ENCODE data around the gene EPHA8. TPM values are rescaled to one million over a fixed set of nuclear protein-coding genes. Genes with fewer than 3 reads are reported as not detected.

Gene EPHA8
- total RNA-seq, 4 donors from 2014 or later: not detected

DNA sequence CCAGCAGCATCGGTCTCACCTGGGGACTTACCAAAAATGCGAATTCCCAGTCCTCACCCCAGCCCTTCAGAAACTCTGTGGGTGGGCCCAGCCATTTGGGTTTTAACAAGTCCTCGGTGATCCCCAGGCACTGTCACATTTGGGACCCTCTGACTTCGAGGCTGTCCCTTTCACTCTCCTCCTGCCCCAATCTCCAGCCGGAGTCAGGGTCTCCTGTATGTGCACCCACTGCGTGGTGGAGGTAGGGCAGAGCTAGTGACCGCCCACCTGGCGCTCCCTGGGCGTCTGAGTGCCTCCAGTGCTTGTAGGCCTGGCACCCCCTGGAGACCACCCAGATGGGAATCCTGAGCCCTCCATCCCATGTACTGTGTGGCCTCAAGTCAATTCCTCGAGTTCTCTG is 31.1 kb downstream of the EPHA8 start:
- no peak for DNase-seq (ENCODE audit: extremely low spot score)
- WGBS: 75% methylated on average over 7 of the region's 10 CpGs
- no peaks in the 10 kb centered on the region for H3K36me3 ChIP-seq
- intact Hi-C loops (cut with DNase I): no loop called here
- H3K9me3 ChIP-seq: no peaks in the 10 kb centered on the region
- peaks cover 0 to 77% (median 4%) of the 10 kb centered on the region in 4 donors for H3K27me3 ChIP-seq
- no peak overlapping the region for H3K4me3 ChIP-seq
- H3K27ac ChIP-seq (replicated peaks in 1 of 4): no peak overlapping the region
- H3K4me1 ChIP-seq: no peaks in the 10 kb centered on the region
- no peak for TF ChIP-seq POLR2A (IDR thresholded peaks at IDR 0.05; ENCODE audit: low read depth)
- TF ChIP-seq POLR2AphosphoS5 (IDR thresholded peaks at IDR 0.05): no peak
- TF ChIP-seq EP300 (IDR thresholded peaks at IDR 0.05): no peak
- TF ChIP-seq, protein P1, sequence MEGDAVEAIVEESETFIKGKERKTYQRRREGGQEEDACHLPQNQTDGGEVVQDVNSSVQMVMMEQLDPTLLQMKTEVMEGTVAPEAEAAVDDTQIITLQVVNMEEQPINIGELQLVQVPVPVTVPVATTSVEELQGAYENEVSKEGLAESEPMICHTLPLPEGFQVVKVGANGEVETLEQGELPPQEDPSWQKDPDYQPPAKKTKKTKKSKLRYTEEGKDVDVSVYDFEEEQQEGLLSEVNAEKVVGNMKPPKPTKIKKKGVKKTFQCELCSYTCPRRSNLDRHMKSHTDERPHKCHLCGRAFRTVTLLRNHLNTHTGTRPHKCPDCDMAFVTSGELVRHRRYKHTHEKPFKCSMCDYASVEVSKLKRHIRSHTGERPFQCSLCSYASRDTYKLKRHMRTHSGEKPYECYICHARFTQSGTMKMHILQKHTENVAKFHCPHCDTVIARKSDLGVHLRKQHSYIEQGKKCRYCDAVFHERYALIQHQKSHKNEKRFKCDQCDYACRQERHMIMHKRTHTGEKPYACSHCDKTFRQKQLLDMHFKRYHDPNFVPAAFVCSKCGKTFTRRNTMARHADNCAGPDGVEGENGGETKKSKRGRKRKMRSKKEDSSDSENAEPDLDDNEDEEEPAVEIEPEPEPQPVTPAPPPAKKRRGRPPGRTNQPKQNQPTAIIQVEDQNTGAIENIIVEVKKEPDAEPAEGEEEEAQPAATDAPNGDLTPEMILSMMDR (IDR thresholded peaks at IDR 0.05): no peak

DNA sequence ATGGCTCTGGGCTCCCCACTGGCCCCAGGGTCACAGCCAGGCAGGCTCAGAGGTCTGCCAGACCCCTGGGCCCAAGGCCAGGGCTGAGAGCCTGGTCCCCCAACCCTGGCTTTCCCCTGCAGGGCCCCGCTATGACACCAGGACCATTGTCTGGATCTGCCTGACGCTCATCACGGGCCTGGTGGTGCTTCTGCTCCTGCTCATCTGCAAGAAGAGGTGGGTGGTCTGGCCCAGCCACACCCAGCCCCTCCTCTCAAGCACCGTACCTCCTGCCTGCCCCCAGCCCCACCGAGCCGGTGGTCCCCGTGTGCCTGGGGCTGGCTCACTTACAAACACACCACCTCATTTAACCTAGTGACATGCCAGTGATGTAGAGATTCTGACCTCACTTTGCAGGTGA is 31.8 kb downstream of the EPHA8 start:
- Histone ChIP-seq H3K4me3 (no peak overlapping the region), H3K9me3 (no peaks in the 10 kb centered on the region), H3K36me3 (no peaks in the 10 kb centered on the region), H3K27me3 (peaks cover 0 to 75% (median 4%) of the 10 kb centered on the region in 4 donors), H3K4me1 (no peaks in the 10 kb centered on the region), H3K27ac (replicated peaks in 1 of 4) (no peak overlapping the region)
- 72% methylated on average over 3 of the region's 7 CpGs for WGBS
- TF ChIP-seq EP300 (IDR thresholded peaks at IDR 0.05): no peak
- TF ChIP-seq, protein P1 (IDR thresholded peaks at IDR 0.05): no peak
- TF ChIP-seq POLR2AphosphoS5 (IDR thresholded peaks at IDR 0.05): no peak
- TF ChIP-seq POLR2A (IDR thresholded peaks at IDR 0.05; ENCODE audit: low read depth): no peak
- intact Hi-C loops (cut with DNase I): no loop called here
- no peak for DNase-seq (ENCODE audit: extremely low spot score)

DNA sequence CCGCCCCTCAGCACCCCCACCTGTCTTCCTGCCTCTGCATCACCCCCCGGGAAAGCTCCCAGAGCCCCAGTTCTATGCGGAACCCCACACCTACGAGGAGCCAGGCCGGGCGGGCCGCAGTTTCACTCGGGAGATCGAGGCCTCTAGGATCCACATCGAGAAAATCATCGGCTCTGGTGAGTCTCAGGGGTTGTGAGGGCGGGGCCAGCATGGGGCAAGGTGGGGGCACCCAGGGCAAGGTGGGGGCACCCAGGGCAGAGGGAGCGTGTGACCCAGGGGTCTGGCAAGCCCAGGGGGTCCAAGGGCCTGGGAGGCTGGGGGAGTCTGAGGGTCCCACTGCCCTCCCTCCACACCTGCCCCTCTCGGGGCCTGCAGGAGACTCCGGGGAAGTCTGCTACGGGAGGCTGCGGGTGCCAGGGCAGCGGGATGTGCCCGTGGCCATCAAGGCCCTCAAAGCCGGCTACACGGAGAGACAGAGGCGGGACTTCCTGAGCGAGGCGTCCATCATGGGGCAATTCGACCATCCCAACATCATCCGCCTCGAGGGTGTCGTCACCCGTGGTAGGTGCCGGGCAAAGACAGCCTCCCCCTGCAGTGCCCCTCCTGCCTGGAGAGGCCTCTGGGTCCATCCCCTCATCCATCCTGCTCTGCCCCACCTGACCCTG is 34.1 kb downstream of the EPHA8 start:
- WGBS: 86% methylated on average over 20 of the region's 30 CpGs
- intact Hi-C loops (cut with DNase I): no loop called here
- peaks cover 0 to 80% (median 5%) of the 10 kb centered on the region in 4 donors for H3K27me3 ChIP-seq

DNA sequence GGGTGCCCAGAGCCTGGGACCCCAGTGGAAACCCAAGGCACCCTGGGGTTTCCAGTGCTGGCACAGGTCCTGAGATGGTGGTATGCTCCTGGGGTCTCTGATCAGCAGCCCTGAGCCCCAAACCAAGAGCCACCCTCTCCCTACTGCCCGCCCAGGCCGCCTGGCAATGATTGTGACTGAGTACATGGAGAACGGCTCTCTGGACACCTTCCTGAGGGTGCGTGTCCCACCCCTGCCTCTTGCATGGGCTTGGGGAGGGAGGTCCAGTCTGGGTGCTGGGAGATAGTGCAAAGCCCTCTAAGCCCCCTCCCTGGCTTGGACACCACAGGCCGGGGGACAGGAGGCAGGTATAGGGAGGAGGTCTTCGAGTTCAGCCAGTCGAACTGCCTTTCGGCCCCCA is 34.7 kb downstream of the EPHA8 start:
- no peaks in the 10 kb centered on the region for H3K4me1 ChIP-seq
- 89% methylated on average over 4 of the region's 8 CpGs for WGBS
- H3K27ac ChIP-seq (replicated peaks in 1 of 4): no peak overlapping the region
- no peaks in the 10 kb centered on the region for H3K36me3 ChIP-seq
- no peak overlapping the region for H3K4me3 ChIP-seq
- no peak for TF ChIP-seq EP300 (IDR thresholded peaks at IDR 0.05)
- TF ChIP-seq POLR2AphosphoS5 (IDR thresholded peaks at IDR 0.05): no peak
- TF ChIP-seq POLR2A (IDR thresholded peaks at IDR 0.05; ENCODE audit: low read depth): no peak
- TF ChIP-seq, protein P1 (IDR thresholded peaks at IDR 0.05): no peak
- intact Hi-C loops (cut with DNase I): no loop called here
- peaks cover 0 to 80% (median 5%) of the 10 kb centered on the region in 4 donors for H3K27me3 ChIP-seq
- no peak for DNase-seq (ENCODE audit: extremely low spot score)
- no peaks in the 10 kb centered on the region for H3K9me3 ChIP-seq

More for the DNA sequence above, 34.1 kb downstream of the EPHA8 start:
- Histone ChIP-seq H3K36me3 (no peaks in the 10 kb centered on the region), H3K4me1 (no peaks in the 10 kb centered on the region), H3K9me3 (no peaks in the 10 kb centered on the region), H3K27ac (replicated peaks in 1 of 4) (no peak overlapping the region), H3K4me3 (no peak overlapping the region)
- DNase-seq (ENCODE audit: extremely low spot score): no peak
- TF ChIP-seq POLR2AphosphoS5 (IDR thresholded peaks at IDR 0.05): no peak
- no peak for TF ChIP-seq EP300 (IDR thresholded peaks at IDR 0.05)
- TF ChIP-seq, protein P1 (IDR thresholded peaks at IDR 0.05): no peak
- TF ChIP-seq POLR2A (IDR thresholded peaks at IDR 0.05; ENCODE audit: low read depth): no peak

DNA sequence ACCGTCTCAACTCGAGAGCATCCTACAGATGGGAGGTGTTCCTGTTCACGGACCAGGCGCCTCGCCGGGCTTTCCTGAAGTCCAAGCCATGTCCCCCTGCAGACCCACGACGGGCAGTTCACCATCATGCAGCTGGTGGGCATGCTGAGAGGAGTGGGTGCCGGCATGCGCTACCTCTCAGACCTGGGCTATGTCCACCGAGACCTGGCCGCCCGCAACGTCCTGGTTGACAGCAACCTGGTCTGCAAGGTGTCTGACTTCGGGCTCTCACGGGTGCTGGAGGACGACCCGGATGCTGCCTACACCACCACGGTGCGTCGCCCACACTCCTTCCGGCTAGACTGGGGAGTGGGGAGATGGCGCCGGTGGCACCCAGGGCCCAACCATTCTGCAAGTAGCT is 35.4 kb downstream of the EPHA8 start:
- H3K4me3 ChIP-seq: no peak overlapping the region
- WGBS: 57% methylated on average over 10 of the region's 24 CpGs
- no peaks in the 10 kb centered on the region for H3K9me3 ChIP-seq
- no peak for DNase-seq (ENCODE audit: extremely low spot score)
- intact Hi-C loops (cut with DNase I): no loop called here
- H3K27ac ChIP-seq (replicated peaks in 1 of 4): no peak overlapping the region
- TF ChIP-seq, protein P1 (IDR thresholded peaks at IDR 0.05): no peak
- TF ChIP-seq EP300 (IDR thresholded peaks at IDR 0.05) (no peak), POLR2A (IDR thresholded peaks at IDR 0.05; ENCODE audit: low read depth) (no peak), POLR2AphosphoS5 (IDR thresholded peaks at IDR 0.05) (no peak)
- H3K36me3 ChIP-seq: no peaks in the 10 kb centered on the region
- H3K4me1 ChIP-seq: no peaks in the 10 kb centered on the region
- peaks cover 0 to 80% (median 1%) of the 10 kb centered on the region in 4 donors for H3K27me3 ChIP-seq
